ENCODE measurements around the gene NDNF. TPM values are rescaled to one million over a fixed set of nuclear protein-coding genes. Genes with fewer than 3 reads are reported as not detected.

Gene NDNF
- total and polyA plus RNA-seq, 2 donors: 22.2 to 24.5 TPM

DNA sequence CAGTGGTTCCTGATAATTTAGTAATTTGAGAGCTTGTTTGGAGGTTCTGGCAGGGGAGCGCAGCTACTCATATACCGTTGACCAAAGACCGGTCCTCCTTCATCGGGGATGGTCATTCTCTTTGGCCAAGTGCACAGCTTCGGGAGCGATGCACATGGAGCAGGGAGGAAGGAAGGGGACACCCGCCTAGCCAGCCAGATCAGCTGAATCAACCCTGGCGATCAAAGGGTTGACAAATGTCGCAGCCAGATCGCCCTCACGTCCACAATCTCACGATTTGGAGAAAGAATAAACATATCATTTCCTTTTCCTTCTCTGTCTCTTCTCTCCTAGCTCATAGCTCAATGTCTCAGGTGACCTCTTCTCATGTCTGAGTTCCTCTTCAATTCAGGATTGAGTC lies 11.1 kb downstream of the NDNF start:
- DNase-seq (ENCODE audit: extremely low spot score): no peak
- WGBS: 82% methylated on average over 12 of the region's 12 CpGs
- Histone ChIP-seq H3K4me1 (ENCODE audit: insufficient read depth) (no peaks in the 10 kb centered on the region), H3K4me3 (ENCODE audit: low read depth, low read length) (no peak overlapping the region), H3K27ac (ENCODE audit: low read depth) (no peak overlapping the region), H3K36me3 (ENCODE audit: insufficient read depth) (no peaks in the 10 kb centered on the region)

DNA sequence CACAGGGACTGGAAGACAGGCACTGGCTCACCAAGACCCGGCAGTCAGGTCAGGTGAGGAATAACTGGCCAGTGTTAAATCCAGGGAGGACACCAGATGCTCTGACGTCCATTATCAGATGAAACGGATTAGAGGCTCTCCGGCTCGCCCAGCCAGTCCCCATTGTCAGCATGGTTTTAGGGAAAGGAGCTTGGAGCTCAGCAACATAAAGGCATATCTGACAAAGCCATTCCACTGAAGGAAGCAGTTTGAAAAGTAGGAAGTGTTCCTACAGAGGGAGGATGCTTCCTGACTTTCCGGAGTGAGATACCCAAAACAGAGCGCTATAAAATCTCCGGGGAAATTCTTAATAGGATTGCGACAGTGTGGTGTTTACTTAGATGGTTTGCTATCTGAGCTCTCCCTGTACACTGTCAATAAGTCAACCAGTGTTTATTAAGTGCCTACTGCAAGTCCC lies 14.8 kb downstream of the NDNF start:
- 17% methylated on average over 9 of the region's 9 CpGs for WGBS
- no peak overlapping the region for H3K4me3 ChIP-seq (ENCODE audit: low read depth, low read length)
- H3K4me1 ChIP-seq (ENCODE audit: insufficient read depth): no peaks in the 10 kb centered on the region
- peak overlapping the region; percentile 3 for H3K27ac ChIP-seq (ENCODE audit: low read depth)
- DNase-seq (ENCODE audit: extremely low spot score): no peak
- H3K36me3 ChIP-seq (ENCODE audit: insufficient read depth): no peaks in the 10 kb centered on the region

- H3K36me3 ChIP-seq (ENCODE audit: insufficient read depth): no peaks in the 10 kb centered on the region
- H3K4me1 ChIP-seq (ENCODE audit: insufficient read depth): no peaks in the 10 kb centered on the region
- H3K27ac ChIP-seq (ENCODE audit: low read depth): no peak overlapping the region
- DNase-seq (ENCODE audit: extremely low spot score): no peak
- 92% methylated on average over 3 of the region's 3 CpGs for WGBS
- no peak overlapping the region for H3K4me3 ChIP-seq (ENCODE audit: low read depth, low read length)
Observed at GRCh38 chr4:121056066-121056465, 16.3 kb downstream of the NDNF start.

- DNase-seq (ENCODE audit: extremely low spot score): no peak
- Histone ChIP-seq H3K27ac (ENCODE audit: low read depth) (no peak overlapping the region), H3K4me3 (ENCODE audit: low read depth, low read length) (no peak overlapping the region), H3K36me3 (ENCODE audit: insufficient read depth) (no peaks in the 10 kb centered on the region), H3K4me1 (ENCODE audit: insufficient read depth) (no peaks in the 10 kb centered on the region)
Observed at GRCh38 chr4:121054373-121054772, 18.0 kb downstream of the NDNF start.

DNA sequence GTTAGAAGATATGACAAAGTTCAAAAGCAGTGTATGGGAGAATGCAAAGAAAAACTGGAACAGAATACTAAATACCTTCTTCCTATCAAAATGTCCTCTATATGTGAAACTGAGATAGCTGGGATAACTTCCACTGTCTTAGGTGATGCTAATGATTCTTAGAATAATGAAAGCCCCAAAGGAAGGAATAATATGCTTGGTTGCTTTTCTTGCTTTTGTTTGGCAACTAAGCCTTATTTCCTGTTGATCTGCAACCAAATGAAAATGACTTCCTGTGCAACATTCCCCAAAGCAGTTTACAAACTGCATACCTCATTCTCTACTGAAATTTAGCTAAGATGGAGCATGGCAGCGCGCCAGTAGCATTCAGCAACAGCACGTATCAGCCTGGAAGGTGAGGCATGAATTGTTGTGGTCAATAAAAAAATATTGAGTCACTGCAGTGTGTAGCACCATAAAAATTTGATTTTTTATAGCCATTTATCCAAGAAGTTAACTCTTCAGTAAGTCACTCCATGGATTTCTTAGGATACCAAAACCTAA lies 18.7 kb downstream of the NDNF start:
- 80% methylated on average over 3 of the region's 3 CpGs for WGBS
- H3K36me3 ChIP-seq (ENCODE audit: insufficient read depth): no peaks in the 10 kb centered on the region
- DNase-seq (ENCODE audit: extremely low spot score): no peak
- no peaks in the 10 kb centered on the region for H3K4me1 ChIP-seq (ENCODE audit: insufficient read depth)
- H3K4me3 ChIP-seq (ENCODE audit: low read depth, low read length): no peak overlapping the region
- H3K27ac ChIP-seq (ENCODE audit: low read depth): no peak overlapping the region

- Histone ChIP-seq H3K27ac (ENCODE audit: low read depth) (no peak overlapping the region), H3K36me3 (ENCODE audit: insufficient read depth) (no peaks in the 10 kb centered on the region), H3K4me3 (ENCODE audit: low read depth, low read length) (no peak overlapping the region), H3K4me1 (ENCODE audit: insufficient read depth) (no peaks in the 10 kb centered on the region)
- DNase-seq (ENCODE audit: extremely low spot score): no peak
Observed at GRCh38 chr4:121050300-121050699, 22.0 kb downstream of the NDNF start.

GRCh38 chr4:121049072-121049599 lies 23.2 kb downstream of the NDNF start:
- H3K4me3 ChIP-seq (ENCODE audit: low read depth, low read length): no peak overlapping the region
- 70% methylated on average over 3 of the region's 3 CpGs for WGBS
- H3K27ac ChIP-seq (ENCODE audit: low read depth): no peak overlapping the region
- H3K4me1 ChIP-seq (ENCODE audit: insufficient read depth): no peaks in the 10 kb centered on the region
- DNase-seq (ENCODE audit: extremely low spot score): no peak
- no peaks in the 10 kb centered on the region for H3K36me3 ChIP-seq (ENCODE audit: insufficient read depth)

- no peak for DNase-seq (ENCODE audit: extremely low spot score)
- no peaks in the 10 kb centered on the region for H3K36me3 ChIP-seq (ENCODE audit: insufficient read depth)
- no peak overlapping the region for H3K27ac ChIP-seq (ENCODE audit: low read depth)
- no peak overlapping the region for H3K4me3 ChIP-seq (ENCODE audit: low read depth, low read length)
- no peaks in the 10 kb centered on the region for H3K4me1 ChIP-seq (ENCODE audit: insufficient read depth)
- WGBS: 93% methylated on average over 6 of the region's 6 CpGs
Observed at GRCh38 chr4:121048165-121048564, 24.2 kb downstream of the NDNF start.

- Histone ChIP-seq H3K36me3 (ENCODE audit: insufficient read depth) (no peaks in the 10 kb centered on the region), H3K4me3 (ENCODE audit: low read depth, low read length) (no peak overlapping the region), H3K27ac (ENCODE audit: low read depth) (no peak overlapping the region), H3K4me1 (ENCODE audit: insufficient read depth) (peaks cover 1% of the 10 kb centered on the region)
- WGBS: 79% methylated on average over 8 of the region's 8 CpGs
- DNase-seq (ENCODE audit: extremely low spot score): no peak
Observed at GRCh38 chr4:121041307-121042090, 30.8 kb downstream of the NDNF start.

DNA sequence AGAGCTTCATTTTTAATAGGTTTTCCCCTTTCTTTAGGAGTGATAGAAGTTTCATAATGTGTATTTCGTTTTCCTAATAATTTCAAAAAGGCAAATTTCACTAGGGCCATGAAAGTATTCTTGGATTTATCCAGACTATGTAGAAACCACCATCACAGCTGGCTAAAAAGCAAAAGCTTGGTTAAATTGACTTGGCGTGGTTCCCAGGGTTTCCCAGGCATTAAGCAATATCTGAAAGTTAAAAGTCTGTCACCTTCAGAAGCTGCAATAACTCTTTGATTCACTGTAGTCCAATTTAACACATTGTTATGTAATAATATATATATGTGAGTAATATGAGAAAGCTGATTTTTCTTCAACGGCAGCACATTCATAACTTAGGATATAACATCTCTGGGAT lies 38.3 kb downstream of the NDNF start:
- Histone ChIP-seq H3K27ac (ENCODE audit: low read depth) (no peak overlapping the region), H3K4me1 (ENCODE audit: insufficient read depth) (no peaks in the 10 kb centered on the region), H3K36me3 (ENCODE audit: insufficient read depth) (no peaks in the 10 kb centered on the region), H3K4me3 (ENCODE audit: low read depth, low read length) (no peak overlapping the region)
- DNase-seq (ENCODE audit: extremely low spot score): no peak
- WGBS: 71% methylated on average over 3 of the region's 3 CpGs

DNA sequence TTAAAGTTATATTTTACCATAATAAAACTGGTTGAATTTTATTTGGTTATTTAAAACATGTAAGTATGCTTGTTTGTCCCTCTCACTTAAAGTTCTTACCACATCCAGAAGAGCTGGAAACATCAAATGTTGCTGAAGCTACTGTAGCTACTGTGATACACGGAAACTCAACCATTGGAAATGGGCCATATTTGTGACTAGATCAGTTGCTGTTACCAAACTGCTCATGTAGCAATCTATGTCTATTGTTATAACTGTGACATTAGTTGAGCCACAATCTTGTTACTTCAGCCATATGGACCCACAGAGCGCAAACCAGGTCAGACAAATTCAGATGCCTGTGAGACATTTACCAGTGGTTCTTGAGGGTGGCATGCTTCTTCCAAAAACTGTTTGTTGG lies 41.6 kb downstream of the NDNF start:
- Histone ChIP-seq H3K27ac (ENCODE audit: low read depth) (no peak overlapping the region), H3K36me3 (ENCODE audit: insufficient read depth) (no peaks in the 10 kb centered on the region), H3K4me1 (ENCODE audit: insufficient read depth) (no peaks in the 10 kb centered on the region), H3K4me3 (ENCODE audit: low read depth, low read length) (no peak overlapping the region)
- no peak for DNase-seq (ENCODE audit: extremely low spot score)
- 84% methylated on average over 2 of the region's 2 CpGs for WGBS

- no peak for DNase-seq (ENCODE audit: extremely low spot score)
- no peaks in the 10 kb centered on the region for H3K36me3 ChIP-seq (ENCODE audit: insufficient read depth)
- H3K4me1 ChIP-seq (ENCODE audit: insufficient read depth): no peaks in the 10 kb centered on the region
- H3K27ac ChIP-seq (ENCODE audit: low read depth): no peak overlapping the region
- H3K4me3 ChIP-seq (ENCODE audit: low read depth, low read length): no peak overlapping the region
Observed at GRCh38 chr4:121030131-121030530, 42.2 kb downstream of the NDNF start.

- WGBS: 90% methylated on average over 2 of the region's 2 CpGs
- no peak for DNase-seq (ENCODE audit: extremely low spot score)
- Histone ChIP-seq H3K4me1 (ENCODE audit: insufficient read depth) (no peaks in the 10 kb centered on the region), H3K4me3 (ENCODE audit: low read depth, low read length) (no peak overlapping the region), H3K36me3 (ENCODE audit: insufficient read depth) (no peaks in the 10 kb centered on the region), H3K27ac (ENCODE audit: low read depth) (no peak overlapping the region)
Observed at GRCh38 chr4:121026034-121026433, 46.3 kb downstream of the NDNF start.

GRCh38 chr4:121025540-121025939 lies 46.8 kb downstream of the NDNF start:
- DNase-seq (ENCODE audit: extremely low spot score): no peak
- no peaks in the 10 kb centered on the region for H3K36me3 ChIP-seq (ENCODE audit: insufficient read depth)
- H3K27ac ChIP-seq (ENCODE audit: low read depth): no peak overlapping the region
- no peaks in the 10 kb centered on the region for H3K4me1 ChIP-seq (ENCODE audit: insufficient read depth)
- 66% methylated on average over 3 of the region's 3 CpGs for WGBS
- H3K4me3 ChIP-seq (ENCODE audit: low read depth, low read length): no peak overlapping the region

All from urinary bladder (tissue), 4 donors.